Measurements from ENCODE around the gene IFNA2.

GRCh38 chr9:21429191-21429590, 44.0 kb upstream of the IFNA2 start:
- TF ChIP-seq CTCF (IDR thresholded peaks at IDR 0.05; ENCODE audit: low read depth, low read length, poor library complexity, severe bottlenecking) (no peak), EZH2phosphoT487 (IDR thresholded peaks at IDR 0.05; ENCODE audit: borderline replicate concordance, low read length) (no peak)
